Articular chondrocyte of knee joint (primary cell): ENCODE results near the gene GOSR2. TPM values are rescaled to one million over a fixed set of nuclear protein-coding genes. Genes with fewer than 3 reads are reported as not detected.

Experiments
- small RNA-seq: library from RNA; depleted of rRNA; stranded (forward); fragments of <200 nt; gene quantifications from one replicate; pipeline ENCODE3, GENCODE V24; 2012
- total RNA-seq: library from RNA; depleted of rRNA; stranded (reverse); fragments of >200 nt; gene quantifications from 2 replicates; pipeline ENCODE4 v1.2.3, GENCODE V29; 2012

The GOSR2 gene
- total RNA-seq: 55.8 and 60.8 TPM in 2 replicates

DNA sequence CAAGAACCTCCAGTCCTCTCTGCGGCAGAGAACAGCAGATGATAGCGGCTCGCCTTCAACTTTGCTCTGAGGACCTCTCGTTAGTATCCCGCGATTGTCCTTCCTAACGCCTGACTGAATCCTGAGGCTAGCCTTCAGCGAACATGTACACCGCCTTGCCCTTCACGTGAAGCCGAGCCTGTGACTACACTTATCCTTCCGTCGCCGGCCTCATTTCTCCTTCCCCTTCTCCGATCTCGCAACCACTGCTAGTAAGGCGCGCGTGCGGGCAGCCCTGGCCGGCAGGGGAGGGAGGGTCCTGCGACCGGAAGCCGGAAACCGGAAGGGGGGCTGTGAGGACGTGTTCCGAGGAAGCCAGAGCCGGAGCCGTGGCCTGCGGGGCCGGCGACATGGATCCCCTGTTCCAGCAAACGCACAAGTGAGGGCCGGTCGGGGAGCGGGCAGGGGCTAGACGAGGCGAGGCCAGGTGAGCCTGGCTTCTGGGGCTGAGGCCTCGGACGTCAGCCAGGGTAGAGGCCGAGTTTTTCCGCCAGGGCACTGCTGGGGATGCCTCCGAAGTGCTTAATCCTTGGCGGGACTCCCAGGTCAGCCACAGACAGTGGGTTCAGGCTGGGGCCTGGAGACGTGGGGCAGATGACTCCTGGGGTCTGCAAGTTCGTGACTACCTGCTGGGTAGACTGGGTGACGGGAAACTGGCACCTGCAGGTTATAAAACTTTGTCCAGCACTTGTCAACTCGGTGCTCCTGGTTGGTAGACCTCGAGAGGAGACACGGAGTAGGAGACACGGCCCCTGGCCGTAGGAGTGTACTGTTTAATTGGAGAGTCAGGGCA is at the start of gene GOSR2:
TSS of gene GOSR2 (plus strand) at position 357 of the 832 bp plus-strand sequence. CDS start at position 390, 33 bp downstream.

GRCh38 chr17:46979147-46979863 is 56.3 kb downstream of the GOSR2 start, which contains the start of gene RPRML:
RPRML (minus strand) TSS chr17:46979253; CDS start chr17:46979007, 246 bp downstream.

Small RNA genes lying within 50 kb of the gene (small RNA-seq; reads per million reads assigned to genes)
- gene MIR5089: not detected
- gene RNU6ATAC3P: not detected

Other genes starting within 250 kb of the GOSR2 start
- 1.9 and 3.8 TPM in 2 replicates for gene WNT3, start 104.5 kb upstream of the GOSR2 start, total RNA-seq
- gene WNT9B, start 71.6 kb upstream of the GOSR2 start, total RNA-seq: 0.97 and 1.2 TPM in 2 replicates
- gene RPRML, start 56.1 kb downstream of the GOSR2 start, total RNA-seq: not detected in 2 replicates